ENCODE data around the gene RASAL2. TPM values are rescaled to one million over a fixed set of nuclear protein-coding genes. Genes with fewer than 3 reads are reported as not detected.

The RASAL2 gene
- total and polyA plus RNA-seq, 2 donors (not counting 1 experiment from before 2014, with no cell fraction given), result 11.9 to 21.8 TPM

- no peak overlapping the region for H3K9ac ChIP-seq (ENCODE audit: insufficient read depth, low read length)
- H2AFZ ChIP-seq (ENCODE audit: low read length), result peak overlapping the region; percentile 21
- H4K20me1 ChIP-seq (ENCODE audit: control insufficient read depth, extremely low read depth, insufficient read depth, low read length), result no peaks in the 10 kb centered on the region
- no peaks in the 10 kb centered on the region for H3K9me3 ChIP-seq (ENCODE audit: control insufficient read depth, insufficient read depth, low read depth, low read length)
- H3K79me2 ChIP-seq (ENCODE audit: control insufficient read depth, insufficient read depth, low read length), result no peaks in the 10 kb centered on the region
- no peak for TF ChIP-seq EZH2 (IDR thresholded peaks at IDR 0.05; ENCODE audit: low read length, missing control alignments)
- TF ChIP-seq, protein P1, sequence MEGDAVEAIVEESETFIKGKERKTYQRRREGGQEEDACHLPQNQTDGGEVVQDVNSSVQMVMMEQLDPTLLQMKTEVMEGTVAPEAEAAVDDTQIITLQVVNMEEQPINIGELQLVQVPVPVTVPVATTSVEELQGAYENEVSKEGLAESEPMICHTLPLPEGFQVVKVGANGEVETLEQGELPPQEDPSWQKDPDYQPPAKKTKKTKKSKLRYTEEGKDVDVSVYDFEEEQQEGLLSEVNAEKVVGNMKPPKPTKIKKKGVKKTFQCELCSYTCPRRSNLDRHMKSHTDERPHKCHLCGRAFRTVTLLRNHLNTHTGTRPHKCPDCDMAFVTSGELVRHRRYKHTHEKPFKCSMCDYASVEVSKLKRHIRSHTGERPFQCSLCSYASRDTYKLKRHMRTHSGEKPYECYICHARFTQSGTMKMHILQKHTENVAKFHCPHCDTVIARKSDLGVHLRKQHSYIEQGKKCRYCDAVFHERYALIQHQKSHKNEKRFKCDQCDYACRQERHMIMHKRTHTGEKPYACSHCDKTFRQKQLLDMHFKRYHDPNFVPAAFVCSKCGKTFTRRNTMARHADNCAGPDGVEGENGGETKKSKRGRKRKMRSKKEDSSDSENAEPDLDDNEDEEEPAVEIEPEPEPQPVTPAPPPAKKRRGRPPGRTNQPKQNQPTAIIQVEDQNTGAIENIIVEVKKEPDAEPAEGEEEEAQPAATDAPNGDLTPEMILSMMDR (conservative IDR thresholded peaks at IDR 0.05 in 1 of 2, IDR thresholded peaks at IDR 0.05 in 1 of 2; ENCODE audit: low read depth in 1 of 2, low read length in 2 of 2), result no peak
- peak overlapping the region; percentile 65 for H3K4me2 ChIP-seq (ENCODE audit: extremely low read depth, insufficient read depth, low read length)
- peaks cover 11% of the 10 kb centered on the region for H3K4me1 ChIP-seq (ENCODE audit: control insufficient read depth, extremely low read depth, insufficient read depth, low read length)
- H3K27ac ChIP-seq (ENCODE audit: insufficient read depth, low read length), result peak overlapping the region; percentile 19
- no peaks in the 10 kb centered on the region for H3K27me3 ChIP-seq (ENCODE audit: control insufficient read depth, insufficient read depth, low read length)
- H3K4me3 ChIP-seq (replicated peaks in 1 of 4; ENCODE audit: control extremely low read depth in 1 of 4, insufficient read depth in 1 of 4, low read depth in 3 of 4, low read length in 4 of 4), result peak overlapping the region in 1 of 4 experiments; percentile 32
- H3K36me3 ChIP-seq (ENCODE audit: control insufficient read depth, insufficient read depth, low read length), result no peaks in the 10 kb centered on the region
- DNase-seq (ENCODE audit: low read depth in 2 of 2), result no peak
Observed at GRCh38 chr1:178342745-178343144, 248.8 kb downstream of the RASAL2 start.

GRCh38 chr1:178344513-178345091 lies 250.7 kb downstream of the RASAL2 start:
- Histone ChIP-seq H4K20me1 (ENCODE audit: control insufficient read depth, extremely low read depth, insufficient read depth, low read length) (no peaks in the 10 kb centered on the region), H3K79me2 (ENCODE audit: control insufficient read depth, insufficient read depth, low read length) (no peaks in the 10 kb centered on the region), H2AFZ (ENCODE audit: low read length) (no peak overlapping the region), H3K4me1 (ENCODE audit: control insufficient read depth, extremely low read depth, insufficient read depth, low read length) (peaks cover 11% of the 10 kb centered on the region), H3K36me3 (ENCODE audit: control insufficient read depth, insufficient read depth, low read length) (no peaks in the 10 kb centered on the region), H3K9ac (ENCODE audit: insufficient read depth, low read length) (no peak overlapping the region), H3K27ac (ENCODE audit: insufficient read depth, low read length) (peak overlapping the region; percentile 48), H3K27me3 (ENCODE audit: control insufficient read depth, insufficient read depth, low read length) (no peaks in the 10 kb centered on the region), H3K4me3 (replicated peaks in 1 of 4; ENCODE audit: control extremely low read depth in 1 of 4, insufficient read depth in 1 of 4, low read depth in 3 of 4, low read length in 4 of 4) (peak overlapping the region in 2 of 4 experiments; percentile 12 to 22), H3K4me2 (ENCODE audit: extremely low read depth, insufficient read depth, low read length) (peak overlapping the region; percentile 54), H3K9me3 (ENCODE audit: control insufficient read depth, insufficient read depth, low read depth, low read length) (no peaks in the 10 kb centered on the region)
- no peak for TF ChIP-seq EZH2 (IDR thresholded peaks at IDR 0.05; ENCODE audit: low read length, missing control alignments)
- TF ChIP-seq, protein P1 (conservative IDR thresholded peaks at IDR 0.05 in 1 of 2, IDR thresholded peaks at IDR 0.05 in 1 of 2; ENCODE audit: low read depth in 1 of 2, low read length in 2 of 2), result peak; percentile 28 to 64
- peak; percentile 93 for DNase-seq (ENCODE audit: low read depth in 2 of 2)

- Histone ChIP-seq H3K9ac (ENCODE audit: insufficient read depth, low read length) (no peak overlapping the region), H3K4me1 (ENCODE audit: control insufficient read depth, extremely low read depth, insufficient read depth, low read length) (peaks cover 11% of the 10 kb centered on the region)
Observed at GRCh38 chr1:178345238-178345637, 251.3 kb downstream of the RASAL2 start.

More at GRCh38 chr1:178345238-178345637, 251.3 kb downstream of the RASAL2 start:
- H3K4me2 ChIP-seq (ENCODE audit: extremely low read depth, insufficient read depth, low read length), result peak overlapping the region; percentile 54
- no peaks in the 10 kb centered on the region for H3K9me3 ChIP-seq (ENCODE audit: control insufficient read depth, insufficient read depth, low read depth, low read length)
- DNase-seq (ENCODE audit: low read depth in 2 of 2), result no peak
- H3K4me3 ChIP-seq (replicated peaks in 1 of 4; ENCODE audit: control extremely low read depth in 1 of 4, insufficient read depth in 1 of 4, low read depth in 3 of 4, low read length in 4 of 4), result no peak overlapping the region
- no peak for TF ChIP-seq EZH2 (IDR thresholded peaks at IDR 0.05; ENCODE audit: low read length, missing control alignments)
- TF ChIP-seq, protein P1 (conservative IDR thresholded peaks at IDR 0.05 in 1 of 2, IDR thresholded peaks at IDR 0.05 in 1 of 2; ENCODE audit: low read depth in 1 of 2, low read length in 2 of 2), result no peak
- H3K27ac ChIP-seq (ENCODE audit: insufficient read depth, low read length), result peak overlapping the region; percentile 48
- no peaks in the 10 kb centered on the region for H3K27me3 ChIP-seq (ENCODE audit: control insufficient read depth, insufficient read depth, low read length)
- no peaks in the 10 kb centered on the region for H3K79me2 ChIP-seq (ENCODE audit: control insufficient read depth, insufficient read depth, low read length)
- H2AFZ ChIP-seq (ENCODE audit: low read length), result no peak overlapping the region
- H3K36me3 ChIP-seq (ENCODE audit: control insufficient read depth, insufficient read depth, low read length), result no peaks in the 10 kb centered on the region
- no peaks in the 10 kb centered on the region for H4K20me1 ChIP-seq (ENCODE audit: control insufficient read depth, extremely low read depth, insufficient read depth, low read length)
